Measurements from ENCODE around the gene KLK14. TPM values are rescaled to one million over a fixed set of nuclear protein-coding genes. Genes with fewer than 3 reads are reported as not detected.

The KLK14 gene
- total and polyA plus RNA-seq, 2 donors from 2014 or later, result 0.22 TPM; not detected in 1

DNA sequence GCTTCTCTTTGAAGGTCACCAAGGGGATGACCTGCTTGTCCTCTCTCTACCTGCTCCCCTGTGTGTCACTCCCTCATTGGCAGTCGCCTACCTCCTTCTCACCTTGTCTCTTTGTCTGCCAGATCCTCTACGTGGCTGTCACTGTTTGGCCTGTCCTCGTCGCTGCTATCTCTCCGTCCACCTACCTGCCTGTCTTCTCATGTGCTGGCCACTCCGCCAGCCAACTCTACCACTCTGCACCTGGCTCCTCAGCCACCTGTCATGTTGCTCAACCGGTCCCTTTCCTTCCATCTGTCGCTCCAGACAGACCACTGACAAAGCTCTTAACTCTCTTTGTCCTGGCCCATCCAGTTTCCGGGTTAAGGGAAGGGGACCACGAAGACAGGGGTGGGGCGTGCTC is 48.0 kb downstream of the KLK14 start, which contains the start of gene KLK12:
Gene KLK12, minus strand, starts transcription at position 299 of the 400 bp plus-strand sequence. CDS start 381 bp downstream, outside the sequence.
- Histone ChIP-seq H3K27ac (ENCODE audit: low read depth in 2 of 2, low read length in 2 of 2) (no peak within 1 kb of the TSS), H3K4me3 (ENCODE audit: low read length in 3 of 3) (no peak within 1 kb of the TSS), H3K4me1 (ENCODE audit: control insufficient read depth in 2 of 3, insufficient read depth in 2 of 3, low read depth in 1 of 3, low read length in 3 of 3) (no peaks in the 10 kb centered on the region), H3K9ac (ENCODE audit: low read length in 3 of 3) (no peak within 1 kb of the TSS), H3K9me3 (ENCODE audit: control insufficient read depth in 2 of 3, insufficient read depth in 1 of 3, low read length in 3 of 3) (no peaks in the 10 kb centered on the region), H3K36me3 (ENCODE audit: control insufficient read depth in 2 of 3, insufficient read depth in 3 of 3, low read length in 3 of 3) (no peaks in the 10 kb centered on the region), H3K27me3 (ENCODE audit: control insufficient read depth, insufficient read depth, low read length) (no peaks in the 10 kb centered on the region)
- TF ChIP-seq, protein P1, sequence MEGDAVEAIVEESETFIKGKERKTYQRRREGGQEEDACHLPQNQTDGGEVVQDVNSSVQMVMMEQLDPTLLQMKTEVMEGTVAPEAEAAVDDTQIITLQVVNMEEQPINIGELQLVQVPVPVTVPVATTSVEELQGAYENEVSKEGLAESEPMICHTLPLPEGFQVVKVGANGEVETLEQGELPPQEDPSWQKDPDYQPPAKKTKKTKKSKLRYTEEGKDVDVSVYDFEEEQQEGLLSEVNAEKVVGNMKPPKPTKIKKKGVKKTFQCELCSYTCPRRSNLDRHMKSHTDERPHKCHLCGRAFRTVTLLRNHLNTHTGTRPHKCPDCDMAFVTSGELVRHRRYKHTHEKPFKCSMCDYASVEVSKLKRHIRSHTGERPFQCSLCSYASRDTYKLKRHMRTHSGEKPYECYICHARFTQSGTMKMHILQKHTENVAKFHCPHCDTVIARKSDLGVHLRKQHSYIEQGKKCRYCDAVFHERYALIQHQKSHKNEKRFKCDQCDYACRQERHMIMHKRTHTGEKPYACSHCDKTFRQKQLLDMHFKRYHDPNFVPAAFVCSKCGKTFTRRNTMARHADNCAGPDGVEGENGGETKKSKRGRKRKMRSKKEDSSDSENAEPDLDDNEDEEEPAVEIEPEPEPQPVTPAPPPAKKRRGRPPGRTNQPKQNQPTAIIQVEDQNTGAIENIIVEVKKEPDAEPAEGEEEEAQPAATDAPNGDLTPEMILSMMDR (IDR thresholded peaks at IDR 0.05; ENCODE audit: borderline replicate concordance, extremely low read depth, insufficient read depth), result no peak
- intact Hi-C loops (cut with DNase I), result no loop called here
- no peak for DNase-seq
- no peak for FAIRE-seq

DNA sequence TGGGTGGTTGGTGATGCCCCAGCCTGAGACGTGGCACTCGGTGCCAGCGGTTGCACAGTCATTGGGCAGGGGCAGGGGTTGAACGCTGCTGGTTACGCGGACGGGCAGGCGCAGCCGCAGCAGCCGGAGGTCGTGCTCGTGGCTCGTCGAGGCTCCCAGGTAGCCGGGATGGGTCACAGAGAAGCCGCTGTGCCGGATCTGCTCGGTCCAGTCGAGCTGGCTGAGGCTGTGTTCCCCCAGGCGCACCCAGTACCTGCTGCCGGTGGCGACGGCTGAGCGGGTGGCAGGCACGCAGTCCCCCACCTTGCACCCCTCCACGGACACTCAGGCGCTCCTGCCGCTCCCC is 50.8 kb downstream of the KLK14 start:
- DNase-seq (no peak), FAIRE-seq (no peak)
- H3K36me3 ChIP-seq (ENCODE audit: control insufficient read depth in 2 of 3, insufficient read depth in 3 of 3, low read length in 3 of 3), result no peaks in the 10 kb centered on the region
- intact Hi-C loops (cut with DNase I), result no loop called here
- H3K4me3 ChIP-seq (ENCODE audit: low read length in 3 of 3), result no peak overlapping the region
- H3K4me1 ChIP-seq (ENCODE audit: control insufficient read depth in 2 of 3, insufficient read depth in 2 of 3, low read depth in 1 of 3, low read length in 3 of 3), result no peaks in the 10 kb centered on the region
- H3K27ac ChIP-seq (ENCODE audit: low read depth in 2 of 2, low read length in 2 of 2), result no peak overlapping the region
- no peaks in the 10 kb centered on the region for H3K27me3 ChIP-seq (ENCODE audit: control insufficient read depth, insufficient read depth, low read length)
- H3K9me3 ChIP-seq (ENCODE audit: control insufficient read depth in 2 of 3, insufficient read depth in 1 of 3, low read length in 3 of 3), result no peaks in the 10 kb centered on the region
- TF ChIP-seq, protein P1 (IDR thresholded peaks at IDR 0.05; ENCODE audit: borderline replicate concordance, extremely low read depth, insufficient read depth), result no peak
- no peak overlapping the region for H3K9ac ChIP-seq (ENCODE audit: low read length in 3 of 3)

DNA sequence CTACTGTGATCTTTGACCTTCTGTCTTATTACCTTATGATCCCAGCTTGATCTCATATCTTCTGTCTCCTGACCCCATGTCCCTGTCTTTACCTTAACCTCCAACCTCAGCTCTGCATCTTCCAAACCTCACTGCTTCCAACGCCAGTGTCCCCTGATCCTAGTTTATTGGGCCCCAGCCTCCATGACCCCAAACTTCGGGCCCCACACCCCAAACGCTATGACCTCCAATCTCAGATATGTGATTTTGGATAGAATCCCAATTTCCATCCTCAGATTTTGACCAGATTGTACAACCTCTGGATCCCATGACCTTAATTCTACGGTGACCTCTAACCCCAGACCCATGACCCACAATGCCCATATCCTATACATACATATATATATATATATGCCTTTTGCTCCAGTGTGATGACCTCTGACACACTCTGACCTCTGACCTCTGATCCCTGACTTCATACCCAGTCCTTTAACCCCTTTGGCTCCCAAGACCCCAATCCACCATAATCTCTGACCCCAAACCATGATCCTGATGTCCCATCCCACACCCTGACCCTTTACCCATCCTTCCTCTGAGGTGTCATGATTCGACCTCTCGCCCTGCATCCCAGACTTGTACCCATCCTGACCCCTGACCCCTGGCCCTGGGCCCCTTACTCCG is 51.3 kb downstream of the KLK14 start:
- H3K27ac ChIP-seq (ENCODE audit: low read depth in 2 of 2, low read length in 2 of 2), result no peak overlapping the region
- FAIRE-seq (no peak), DNase-seq (no peak)
- TF ChIP-seq, protein P1 (IDR thresholded peaks at IDR 0.05; ENCODE audit: borderline replicate concordance, extremely low read depth, insufficient read depth), result no peak
- no peaks in the 10 kb centered on the region for H3K36me3 ChIP-seq (ENCODE audit: control insufficient read depth in 2 of 3, insufficient read depth in 3 of 3, low read length in 3 of 3)
- H3K9ac ChIP-seq (ENCODE audit: low read length in 3 of 3), result no peak overlapping the region
- H3K9me3 ChIP-seq (ENCODE audit: control insufficient read depth in 2 of 3, insufficient read depth in 1 of 3, low read length in 3 of 3), result no peaks in the 10 kb centered on the region
- H3K4me1 ChIP-seq (ENCODE audit: control insufficient read depth in 2 of 3, insufficient read depth in 2 of 3, low read depth in 1 of 3, low read length in 3 of 3), result no peaks in the 10 kb centered on the region
- no peak overlapping the region for H3K4me3 ChIP-seq (ENCODE audit: low read length in 3 of 3)
- intact Hi-C loops (cut with DNase I), result no loop called here
- no peaks in the 10 kb centered on the region for H3K27me3 ChIP-seq (ENCODE audit: control insufficient read depth, insufficient read depth, low read length)

DNA sequence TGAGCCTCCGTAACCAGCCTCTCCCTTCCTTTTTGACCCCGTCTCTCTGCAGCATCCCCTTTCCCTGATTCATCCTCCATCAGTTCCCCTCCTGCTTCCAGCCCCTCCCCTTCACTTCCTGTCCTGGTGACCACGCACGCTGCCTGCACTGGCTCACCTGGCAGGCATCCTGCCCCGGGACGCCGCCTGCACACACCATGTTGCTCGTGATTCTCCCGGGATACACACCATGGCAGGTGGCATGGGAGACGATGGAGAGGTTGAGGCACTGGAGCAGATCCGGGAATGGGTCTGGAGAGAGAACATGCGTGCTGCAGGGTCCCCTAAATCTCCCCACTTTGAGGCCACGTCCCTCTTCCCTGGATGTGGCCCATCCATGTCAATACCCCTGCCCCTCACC is 52.1 kb downstream of the KLK14 start:
- Histone ChIP-seq H3K27me3 (ENCODE audit: control insufficient read depth, insufficient read depth, low read length) (no peaks in the 10 kb centered on the region), H3K27ac (ENCODE audit: low read depth in 2 of 2, low read length in 2 of 2) (no peak overlapping the region), H3K36me3 (ENCODE audit: control insufficient read depth in 2 of 3, insufficient read depth in 3 of 3, low read length in 3 of 3) (no peaks in the 10 kb centered on the region), H3K9ac (ENCODE audit: low read length in 3 of 3) (no peak overlapping the region), H3K9me3 (ENCODE audit: control insufficient read depth in 2 of 3, insufficient read depth in 1 of 3, low read length in 3 of 3) (no peaks in the 10 kb centered on the region), H3K4me3 (ENCODE audit: low read length in 3 of 3) (no peak overlapping the region), H3K4me1 (ENCODE audit: control insufficient read depth in 2 of 3, insufficient read depth in 2 of 3, low read depth in 1 of 3, low read length in 3 of 3) (no peaks in the 10 kb centered on the region)
- intact Hi-C loops (cut with DNase I), result no loop called here
- TF ChIP-seq, protein P1 (IDR thresholded peaks at IDR 0.05; ENCODE audit: borderline replicate concordance, extremely low read depth, insufficient read depth), result no peak
- FAIRE-seq (no peak), DNase-seq (no peak)
